ENCODE results near the gene GRIP1.
A peak's percentile ranks its signal among the peaks of the same experiment; 100 is the strongest.

The GRIP1 gene

GRCh38 chr12:66531766-66532165 lies 147.1 kb downstream of the GRIP1 start:
- FAIRE-seq (no peak), DNase-seq (ENCODE audit: insufficient read length, low spot score) (no peak)
- TF ChIP-seq POU2F2 (IDR thresholded peaks at IDR 0.05; ENCODE audit: low read depth, low read length) (no peak), POLR2AphosphoS5 (IDR thresholded peaks at IDR 0.05; ENCODE audit: low read depth, low read length) (no peak), TAF1 (IDR thresholded peaks at IDR 0.05; ENCODE audit: low read depth, low read length) (no peak), SPI1 (IDR thresholded peaks at IDR 0.05; ENCODE audit: low read depth, low read length) (no peak), PAX5 (IDR thresholded peaks at IDR 0.05; ENCODE audit: insufficient read depth, low read length, severe bottlenecking) (no peak), POLR2A (IDR thresholded peaks at IDR 0.05; ENCODE audit: low read depth, low read length) (no peak)

DNA sequence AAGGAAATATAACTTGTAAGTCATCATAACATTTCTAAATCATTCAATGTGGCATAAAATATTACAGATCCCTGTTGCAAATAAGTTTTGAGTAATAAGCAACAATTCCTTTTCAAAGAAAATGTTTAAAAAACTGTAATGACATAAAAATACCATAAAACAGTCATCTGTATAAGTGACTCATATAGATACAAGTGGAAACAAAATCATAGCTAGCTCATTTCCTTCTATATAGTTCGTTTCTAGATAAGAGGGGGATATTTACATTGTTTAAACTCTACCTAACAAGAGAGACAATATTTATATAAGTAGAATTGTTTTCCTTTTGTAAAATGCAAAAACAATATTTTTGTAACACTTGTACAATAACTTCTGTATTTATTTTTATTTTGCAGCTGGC lies 148.9 kb downstream of the GRIP1 start:
- no peak for TF ChIP-seq PAX5 (IDR thresholded peaks at IDR 0.05; ENCODE audit: insufficient read depth, low read length, severe bottlenecking)
- TF ChIP-seq SPI1 (IDR thresholded peaks at IDR 0.05; ENCODE audit: low read depth, low read length), result no peak
- TF ChIP-seq POLR2AphosphoS5 (IDR thresholded peaks at IDR 0.05; ENCODE audit: low read depth, low read length), result no peak
- no peak for TF ChIP-seq POLR2A (IDR thresholded peaks at IDR 0.05; ENCODE audit: low read depth, low read length)
- no peak for TF ChIP-seq POU2F2 (IDR thresholded peaks at IDR 0.05; ENCODE audit: low read depth, low read length)
- no peak for TF ChIP-seq TAF1 (IDR thresholded peaks at IDR 0.05; ENCODE audit: low read depth, low read length)
- no peak for FAIRE-seq
- no peak for DNase-seq (ENCODE audit: insufficient read length, low spot score)

DNA sequence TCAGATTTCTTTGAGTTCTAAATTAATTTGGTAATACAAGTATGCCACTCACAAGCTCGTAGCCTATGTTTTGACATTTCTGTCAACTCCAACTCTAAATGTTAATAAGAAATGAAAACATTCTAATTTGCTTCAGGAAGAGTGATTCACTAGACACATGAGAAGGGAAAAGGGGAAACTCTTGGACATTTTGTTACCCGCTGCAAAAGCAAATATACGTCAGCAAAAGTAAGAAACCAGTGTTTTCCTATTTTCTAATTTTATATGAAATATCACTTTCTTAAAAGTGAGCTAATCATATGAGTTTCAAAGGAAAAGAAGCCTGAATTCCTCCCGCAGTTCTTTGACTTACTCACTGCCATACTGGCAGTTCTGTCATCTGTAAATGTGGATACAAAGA lies 162.3 kb downstream of the GRIP1 start:
- no peak for TF ChIP-seq PAX5 (IDR thresholded peaks at IDR 0.05; ENCODE audit: insufficient read depth, low read length, severe bottlenecking)
- TF ChIP-seq POU2F2 (IDR thresholded peaks at IDR 0.05; ENCODE audit: low read depth, low read length), result no peak
- TF ChIP-seq TAF1 (IDR thresholded peaks at IDR 0.05; ENCODE audit: low read depth, low read length), result no peak
- no peak for TF ChIP-seq POLR2A (IDR thresholded peaks at IDR 0.05; ENCODE audit: low read depth, low read length)
- TF ChIP-seq SPI1 (IDR thresholded peaks at IDR 0.05; ENCODE audit: low read depth, low read length), result no peak
- no peak for TF ChIP-seq POLR2AphosphoS5 (IDR thresholded peaks at IDR 0.05; ENCODE audit: low read depth, low read length)
- DNase-seq (ENCODE audit: insufficient read length, low spot score) (no peak), FAIRE-seq (no peak)

GRCh38 chr12:66516133-66516532 lies 162.7 kb downstream of the GRIP1 start:
- TF ChIP-seq POLR2AphosphoS5 (IDR thresholded peaks at IDR 0.05; ENCODE audit: low read depth, low read length), result no peak
- no peak for TF ChIP-seq PAX5 (IDR thresholded peaks at IDR 0.05; ENCODE audit: insufficient read depth, low read length, severe bottlenecking)
- no peak for TF ChIP-seq POLR2A (IDR thresholded peaks at IDR 0.05; ENCODE audit: low read depth, low read length)
- TF ChIP-seq TAF1 (IDR thresholded peaks at IDR 0.05; ENCODE audit: low read depth, low read length), result no peak
- no peak for TF ChIP-seq SPI1 (IDR thresholded peaks at IDR 0.05; ENCODE audit: low read depth, low read length)
- TF ChIP-seq POU2F2 (IDR thresholded peaks at IDR 0.05; ENCODE audit: low read depth, low read length), result no peak
- no peak for FAIRE-seq
- no peak for DNase-seq (ENCODE audit: insufficient read length, low spot score)

DNA sequence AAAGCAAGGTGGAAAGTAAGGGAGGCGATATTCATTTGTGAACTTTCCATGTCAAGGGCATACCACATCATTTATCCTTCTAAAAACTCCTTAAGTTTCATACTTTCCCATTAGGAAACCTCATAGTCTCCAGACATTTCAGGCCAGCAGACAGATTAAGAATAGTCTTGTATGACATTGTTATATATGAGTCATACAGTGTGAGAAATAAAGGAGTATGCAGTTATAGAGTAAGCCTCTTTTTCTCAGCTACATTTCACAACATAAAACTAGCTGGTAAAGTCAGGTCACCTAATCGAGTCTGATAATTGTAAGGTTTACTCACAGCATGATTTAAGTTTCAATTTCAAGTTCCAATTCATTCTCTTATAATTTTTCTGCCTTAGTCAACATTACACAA lies 164.3 kb downstream of the GRIP1 start:
- DNase-seq (ENCODE audit: insufficient read length, low spot score), result no peak
- FAIRE-seq, result no peak
- no peak for TF ChIP-seq POLR2A (IDR thresholded peaks at IDR 0.05; ENCODE audit: low read depth, low read length)
- no peak for TF ChIP-seq SPI1 (IDR thresholded peaks at IDR 0.05; ENCODE audit: low read depth, low read length)
- no peak for TF ChIP-seq TAF1 (IDR thresholded peaks at IDR 0.05; ENCODE audit: low read depth, low read length)
- no peak for TF ChIP-seq POU2F2 (IDR thresholded peaks at IDR 0.05; ENCODE audit: low read depth, low read length)

- DNase-seq (ENCODE audit: insufficient read length, low spot score) (no peak), FAIRE-seq (no peak)
- TF ChIP-seq POU2F2 (IDR thresholded peaks at IDR 0.05; ENCODE audit: low read depth, low read length) (no peak), SPI1 (IDR thresholded peaks at IDR 0.05; ENCODE audit: low read depth, low read length) (no peak), PAX5 (IDR thresholded peaks at IDR 0.05; ENCODE audit: insufficient read depth, low read length, severe bottlenecking) (no peak), POLR2A (IDR thresholded peaks at IDR 0.05; ENCODE audit: low read depth, low read length) (no peak), POLR2AphosphoS5 (IDR thresholded peaks at IDR 0.05; ENCODE audit: low read depth, low read length) (no peak), TAF1 (IDR thresholded peaks at IDR 0.05; ENCODE audit: low read depth, low read length) (no peak)
Measured at GRCh38 chr12:66508025-66508424, 170.9 kb downstream of the GRIP1 start.

- DNase-seq (ENCODE audit: insufficient read length, low spot score) (no peak), FAIRE-seq (no peak)
- no peak for TF ChIP-seq POLR2AphosphoS5 (IDR thresholded peaks at IDR 0.05; ENCODE audit: low read depth, low read length)
- TF ChIP-seq SPI1 (IDR thresholded peaks at IDR 0.05; ENCODE audit: low read depth, low read length), result no peak
Measured at GRCh38 chr12:66503746-66504145, 175.1 kb downstream of the GRIP1 start.

- FAIRE-seq, result no peak
- TF ChIP-seq TAF1 (IDR thresholded peaks at IDR 0.05; ENCODE audit: low read depth, low read length) (no peak), POU2F2 (IDR thresholded peaks at IDR 0.05; ENCODE audit: low read depth, low read length) (no peak), POLR2AphosphoS5 (IDR thresholded peaks at IDR 0.05; ENCODE audit: low read depth, low read length) (no peak), POLR2A (IDR thresholded peaks at IDR 0.05; ENCODE audit: low read depth, low read length) (no peak), SPI1 (IDR thresholded peaks at IDR 0.05; ENCODE audit: low read depth, low read length) (no peak), PAX5 (IDR thresholded peaks at IDR 0.05; ENCODE audit: insufficient read depth, low read length, severe bottlenecking) (no peak)
- no peak for DNase-seq (ENCODE audit: insufficient read length, low spot score)
Measured at GRCh38 chr12:66502911-66503310, 176.0 kb downstream of the GRIP1 start.

GRCh38 chr12:66500841-66501240 lies 178.0 kb downstream of the GRIP1 start:
- peak; percentile 63 for FAIRE-seq
- TF ChIP-seq PAX5 (IDR thresholded peaks at IDR 0.05; ENCODE audit: insufficient read depth, low read length, severe bottlenecking), result no peak
- TF ChIP-seq TAF1 (IDR thresholded peaks at IDR 0.05; ENCODE audit: low read depth, low read length), result no peak
- no peak for TF ChIP-seq POLR2AphosphoS5 (IDR thresholded peaks at IDR 0.05; ENCODE audit: low read depth, low read length)
- TF ChIP-seq SPI1 (IDR thresholded peaks at IDR 0.05; ENCODE audit: low read depth, low read length), result no peak
- TF ChIP-seq POU2F2 (IDR thresholded peaks at IDR 0.05; ENCODE audit: low read depth, low read length), result no peak
- TF ChIP-seq POLR2A (IDR thresholded peaks at IDR 0.05; ENCODE audit: low read depth, low read length), result no peak
- DNase-seq (ENCODE audit: insufficient read length, low spot score), result peak; percentile 34

DNA sequence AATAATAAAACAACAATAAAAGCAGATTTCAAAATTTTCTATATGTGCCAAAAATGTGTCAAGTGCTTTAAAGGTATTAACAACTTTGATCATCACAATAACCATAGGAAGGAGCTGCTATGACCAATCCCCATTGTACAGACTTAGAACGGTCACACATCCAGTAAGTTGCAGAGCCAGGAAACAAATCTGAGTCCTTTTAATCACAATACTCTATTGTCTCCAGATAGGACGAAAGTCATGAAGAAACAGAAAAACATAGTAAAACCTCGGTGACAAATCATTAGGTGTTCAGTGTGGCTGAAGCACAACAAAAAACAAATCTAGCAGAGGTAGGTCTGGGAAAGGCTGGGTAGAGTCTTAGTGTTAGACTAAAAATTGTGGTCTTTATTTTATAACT lies 178.8 kb downstream of the GRIP1 start:
- no peak for DNase-seq (ENCODE audit: insufficient read length, low spot score)
- FAIRE-seq, result no peak

More for the DNA sequence above, 178.8 kb downstream of the GRIP1 start:
- TF ChIP-seq SPI1 (IDR thresholded peaks at IDR 0.05; ENCODE audit: low read depth, low read length), result no peak
- TF ChIP-seq POU2F2 (IDR thresholded peaks at IDR 0.05; ENCODE audit: low read depth, low read length), result no peak
- TF ChIP-seq PAX5 (IDR thresholded peaks at IDR 0.05; ENCODE audit: insufficient read depth, low read length, severe bottlenecking), result no peak
- TF ChIP-seq TAF1 (IDR thresholded peaks at IDR 0.05; ENCODE audit: low read depth, low read length), result no peak
- TF ChIP-seq POLR2A (IDR thresholded peaks at IDR 0.05; ENCODE audit: low read depth, low read length), result no peak
- no peak for TF ChIP-seq POLR2AphosphoS5 (IDR thresholded peaks at IDR 0.05; ENCODE audit: low read depth, low read length)

Measured in GM12891 (cell line).